HG03520 (cell line): ENCODE results near the gene NXNL2.

Source experiments
- ATAC-seq: cut with Tn5 transposase; IDR thresholded peaks from one replicate; pipeline ENCODE4 v1.9.1; 2021; ENCODE audit warnings: mild to moderate bottlenecking, moderate library complexity; ENCODE audit not compliant: unreplicated experiment

NXNL2 gene

GRCh38 chr9:88531920-88532698 lies 2.9 kb upstream of the NXNL2 start:
- no peak for ATAC-seq

- no peak for ATAC-seq
These were observed 975 bp upstream of the NXNL2 start for GRCh38 chr9:88533951-88534455.

- no peak for ATAC-seq
These were observed 446 bp downstream of the NXNL2 start for GRCh38 chr9:88535226-88536022.

GRCh38 chr9:88536023-88536324 lies 996 bp downstream of the NXNL2 start:
- ATAC-seq = no peak

- ATAC-seq = no peak
These were observed 2.2 kb downstream of the NXNL2 start for GRCh38 chr9:88536951-88537760.

- ATAC-seq = no peak
These were observed 2.7 kb downstream of the NXNL2 start for GRCh38 chr9:88537761-88538091.

- ATAC-seq = no peak
These were observed 3.5 kb downstream of the NXNL2 start for GRCh38 chr9:88538311-88539085.

GRCh38 chr9:88539246-88539645 lies 4.3 kb downstream of the NXNL2 start:
- ATAC-seq = no peak

GRCh38 chr9:88540251-88540763 lies 5.3 kb downstream of the NXNL2 start:
- ATAC-seq = no peak

- no peak for ATAC-seq
These were observed 9.3 kb downstream of the NXNL2 start for GRCh38 chr9:88544245-88544644.

GRCh38 chr9:88551546-88552137 lies 16.7 kb downstream of the NXNL2 start:
- no peak for ATAC-seq

GRCh38 chr9:88553350-88553749 lies 18.4 kb downstream of the NXNL2 start:
- ATAC-seq = no peak

- no peak for ATAC-seq
These were observed 20.4 kb downstream of the NXNL2 start for GRCh38 chr9:88555268-88555980.

GRCh38 chr9:88559661-88560060 lies 24.7 kb downstream of the NXNL2 start:
- no peak for ATAC-seq

- peak; percentile 65 for ATAC-seq
These were observed 32.9 kb downstream of the NXNL2 start for GRCh38 chr9:88567870-88568269.

- ATAC-seq = no peak
These were observed 36.4 kb downstream of the NXNL2 start for GRCh38 chr9:88571419-88571818.

GRCh38 chr9:88572684-88573083 lies 37.7 kb downstream of the NXNL2 start:
- no peak for ATAC-seq

- no peak for ATAC-seq
These were observed 40.0 kb downstream of the NXNL2 start for GRCh38 chr9:88574953-88575352.
